GM12878 (cell line): ENCODE data around the gene ARHGAP6. TPM values are rescaled to one million over a fixed set of nuclear protein-coding genes. Genes with fewer than 3 reads are reported as not detected.

Experiments
- ATAC-seq: fragments of 200-7000 bp; cut with Tn5 transposase; 3 replicates; pipeline ENCODE4 v1.9.1; 2020; ENCODE audit warnings: mild to moderate bottlenecking, moderate library complexity
- BruUV-seq: library from RNA; stranded (reverse); fragments of 400-500 nt; replicated peaks from 2 replicates; lab custom pipeline; 2021; lab: Mats Ljungman, UMichigan
- CTCF ChIA-PET: fragments of 300-600 bp; sonication (Branson Sonifier 250); formaldehyde crosslinking; extraction: SDS; loops from one replicate; lab custom pipeline; 2021; ENCODE audit warnings: inconsistent platforms; lab: Yijun Ruan, JAX
- POLR2A ChIA-PET: fragments of 350-600 bp; formaldehyde crosslinking; extraction: SDS; loops from one replicate; lab custom pipeline; 2021; ENCODE audit warnings: inconsistent platforms; lab: Charles Lee
- RAD21 ChIA-PET: fragments of 300-600 bp; sonication (Branson Sonifier 250); formaldehyde crosslinking; loops from one replicate; lab custom pipeline; 2023; ENCODE audit warnings: antibody characterized with exemption; ENCODE audit not compliant: unreplicated experiment; lab: Charles Lee
- SMC1A ChIA-PET: fragments of 300-600 bp; sonication (Branson Sonifier 250); formaldehyde crosslinking; loops from one replicate; lab custom pipeline; 2023; ENCODE audit not compliant: unreplicated experiment, uncharacterized antibody; lab: Charles Lee
- DNase-seq: peaks from one replicate; pipeline ENCODE4 v3.0.0-alpha.2; 2011; ENCODE audit warnings: low read depth, low spot score
- FAIRE-seq: peaks from 3 replicates; lab custom pipeline; 2011; peaks lifted over from hg19 to GRCh38; lab: Jason Lieb, UNC
- H2AFZ ChIP-seq: 2 replicates; pipeline ENCODE4 v1.6.0; 2011; ENCODE audit warnings: low read depth, low read length, control low read depth; ENCODE audit not compliant: control insufficient read depth
- H3K27ac ChIP-seq: 2 replicates; pipeline ENCODE4 v1.5.1; 2011; ENCODE audit warnings: control low read depth; ENCODE audit not compliant: control insufficient read depth, insufficient read depth
- H3K27me3 ChIP-seq, 2 experiments: replicated peaks in 1 of 2; 2 replicates each; pipeline versions ENCODE4 v1.6.0 to v1.6.1; 2011; ENCODE audit warnings: low read length in 1 of 2; ENCODE audit not compliant: control insufficient read depth in 2 of 2, insufficient read depth in 2 of 2
- H3K36me3 ChIP-seq, 2 experiments: 2 replicates each; pipeline ENCODE4 v1.5.1; 2011; ENCODE audit warnings: low read length in 1 of 2; ENCODE audit not compliant: control insufficient read depth in 2 of 2, insufficient read depth in 2 of 2
- H3K4me1 ChIP-seq: 2 replicates; pipeline ENCODE4 v1.6.1; 2011; ENCODE audit warnings: mild to moderate bottlenecking, low read length, moderate library complexity, mixed read lengths; ENCODE audit not compliant: control insufficient read depth, insufficient read depth
- H3K4me2 ChIP-seq: 2 replicates; pipeline ENCODE4 v1.6.0; 2011; ENCODE audit warnings: control low read depth; ENCODE audit not compliant: control insufficient read depth, insufficient read depth
- H3K4me3 ChIP-seq: fragments of 200-600 bp; sonication (generic); 2 replicates; pipeline ENCODE4 v1.5.1; 2016
- H3K79me2 ChIP-seq: 2 replicates; pipeline ENCODE4 v1.6.0; 2011; ENCODE audit warnings: low read length; ENCODE audit not compliant: control insufficient read depth, insufficient read depth
- H3K9ac ChIP-seq: 2 replicates; pipeline ENCODE4 v1.8.0; 2011; ENCODE audit warnings: low read length, control low read depth, mixed read lengths; ENCODE audit not compliant: control insufficient read depth, insufficient read depth
- H3K9me3 ChIP-seq: replicated peaks from 3 replicates; pipeline ENCODE4 v1.5.1; 2011; ENCODE audit warnings: mild to moderate bottlenecking, low read length; ENCODE audit not compliant: control insufficient read depth, insufficient read depth
- H4K20me1 ChIP-seq: 2 replicates; pipeline ENCODE4 v1.6.0; 2011; ENCODE audit not compliant: control insufficient read depth, insufficient read depth
- ATF2 ChIP-seq: IDR thresholded peaks from 2 replicates; pipeline ENCODE4 v1.6.1; 2012; ENCODE audit warnings: low read length, inconsistent platforms
- ATF7 ChIP-seq: fragments of 450-650 bp; IDR thresholded peaks from 2 replicates; pipeline ENCODE4 v1.6.1; 2016; ENCODE audit warnings: low read depth, mild to moderate bottlenecking
- GATAD2B ChIP-seq: fragments of 450-650 bp; conservative IDR thresholded peaks from 2 replicates; pipeline ENCODE4 v1.6.1; 2017; ENCODE audit warnings: low read depth, mild to moderate bottlenecking, moderate library complexity
- NR2F1 ChIP-seq: fragments of 450-650 bp; conservative IDR thresholded peaks from 2 replicates; pipeline ENCODE4 v1.6.1; 2017; ENCODE audit warnings: mild to moderate bottlenecking
- SRF ChIP-seq, 2 experiments: IDR thresholded peaks; 2 replicates each; pipeline ENCODE4 v1.6.1; 2011; ENCODE audit warnings: low read depth in 2 of 2, low read length in 2 of 2, mild to moderate bottlenecking in 1 of 2, moderate library complexity in 1 of 2
- ZBTB11 ChIP-seq: fragments of 450-650 bp; formaldehyde crosslinking; IDR thresholded peaks from 2 replicates; pipeline ENCODE4 v1.5.0; 2022; ENCODE audit warnings: mild to moderate bottlenecking, missing genetic modification characterization
- ZBTB4 ChIP-seq: fragments of 450-650 bp; formaldehyde crosslinking; IDR thresholded peaks from 2 replicates; pipeline ENCODE4 v1.4.0; 2022; ENCODE audit warnings: mild to moderate bottlenecking, moderate library complexity
- WGBS: methylation state at CpG from one replicate; pipeline ENCODE4 v1.1.6; 2016; ENCODE audit warnings: low lambda C conversion rate; ENCODE audit not compliant: insufficient replicate concordance, insufficient coverage; ENCODE audit errors: missing lambda C conversion rate; 5-methylcytosine and 5-hydroxymethylcytosine counted together
- in situ Hi-C: fragments of 300-500 bp; cut with MboI; formaldehyde crosslinking; loops from 9 replicates; pipeline ENCODE4 v1.14.3; 2018; ENCODE audit warnings: mixed read lengths
- intact Hi-C: fragments of 100-400 bp; cut with micrococcal nuclease; formaldehyde crosslinking; loops from one replicate; pipeline ENCODE4 v1.14.2; 2022; ENCODE audit not compliant: unreplicated experiment
- polyA plus RNA-seq, 11 experiments: library from polyadenylated mRNA; depleted of rRNA in 4 of 11; unstranded in 6 of 11; stranded (reverse) in 5 of 11; fragments of >200 nt; fragmentation: Nextera tagmentation in 4 of 11; fragmentation: Illumina TruSeq in 1 of 11; extraction: Ambion mirVana in 4 of 11; extraction: Trizol in 1 of 11; gene quantifications; 1 replicate in 1 of 11; 2 replicates in 10 of 11; pipeline versions ENCODE4 v1.2.1 to v1.2.3, GENCODE V29; 2011 to 2016; ENCODE audit warnings: inconsistent platforms in 2 of 11, missing spikeins in 2 of 11, low read depth in 1 of 11
- total RNA-seq, 4 experiments: library from RNA; depleted of rRNA in 3 of 4; stranded (reverse); fragments of >200 nt in 3 of 4; fragmentation: Illumina TruSeq in 1 of 4; extraction: Trizol in 1 of 4; gene quantifications; 2 replicates each; pipeline versions ENCODE4 v1.2.1 to v1.2.3, GENCODE V29; 2013 to 2021

The ARHGAP6 gene
- total and polyA plus RNA-seq, 10 of the 15 experiments (the other 5 are each of a cell fraction or from before 2014, with no cell fraction given): 0.20 to 1.8 (median 0.76) TPM

GRCh38 chrX:11205796-11206195 lies 459.9 kb downstream of the ARHGAP6 start:
- in situ Hi-C loops: no loop called here
- POLR2A ChIA-PET: no interaction called here
- no peak for FAIRE-seq
- Histone ChIP-seq H3K36me3 (no peaks in the 10 kb centered on the region), H4K20me1 (no peaks in the 10 kb centered on the region), H3K27me3 (no peaks in the 10 kb centered on the region), H3K4me1 (no peaks in the 10 kb centered on the region), H2AFZ (no peak overlapping the region), H3K4me3 (no peak overlapping the region), H3K9ac (no peak overlapping the region)
- DNase-seq: no peak
- intact Hi-C loops: no loop called here
- TF ChIP-seq NR2F1: no peak
- no peak for TF ChIP-seq ZBTB11 (CRISPR knock-in tag)
- TF ChIP-seq SRF (IDR thresholded peaks at IDR 0.05; ENCODE audit: low read depth in 2 of 2, low read length in 2 of 2): no peak
- TF ChIP-seq ZBTB4 (CRISPR knock-in tag): no peak
- TF ChIP-seq ATF7: peak; percentile 17; the same call in 1 of the 2 replicates
- no peak for TF ChIP-seq ATF2
- TF ChIP-seq GATAD2B: no peak
- TF ChIP-seq, all 136 proteins: peak for 1
- no TSS peak for BruUV-seq
- no peaks in the 10 kb centered on the region for H3K9me3 ChIP-seq
- SMC1A ChIA-PET: no interaction called here
- RAD21 ChIA-PET: no interaction called here
- no peak for ATAC-seq
- CTCF ChIA-PET: no interaction called here
- H3K79me2 ChIP-seq: no peaks in the 10 kb centered on the region
- H3K27ac ChIP-seq: no peak overlapping the region
- H3K4me2 ChIP-seq: no peak overlapping the region
- WGBS: 4% methylated on average over 4 of the region's 4 CpGs
